GM19395 (cell line): ENCODE data around the gene ST3GAL3.

Experiments
- ATAC-seq: cut with Tn5 transposase; IDR thresholded peaks from one replicate; pipeline ENCODE4 v1.9.1; 2021; ENCODE audit warnings: mild to moderate bottlenecking, moderate library complexity; ENCODE audit not compliant: unreplicated experiment

ST3GAL3 gene

GRCh38 chr1:43707190-43708001 lies at the start of gene ST3GAL3:
Gene ST3GAL3 (plus strand): TSS chr1:43707536. CDS start chr1:43736263, 28,727 bp downstream.
- ATAC-seq: peak; percentile 88

- ATAC-seq: no peak
Measured at GRCh38 chr1:43659212-43660166, 47.8 kb upstream of the ST3GAL3 start.

DNA sequence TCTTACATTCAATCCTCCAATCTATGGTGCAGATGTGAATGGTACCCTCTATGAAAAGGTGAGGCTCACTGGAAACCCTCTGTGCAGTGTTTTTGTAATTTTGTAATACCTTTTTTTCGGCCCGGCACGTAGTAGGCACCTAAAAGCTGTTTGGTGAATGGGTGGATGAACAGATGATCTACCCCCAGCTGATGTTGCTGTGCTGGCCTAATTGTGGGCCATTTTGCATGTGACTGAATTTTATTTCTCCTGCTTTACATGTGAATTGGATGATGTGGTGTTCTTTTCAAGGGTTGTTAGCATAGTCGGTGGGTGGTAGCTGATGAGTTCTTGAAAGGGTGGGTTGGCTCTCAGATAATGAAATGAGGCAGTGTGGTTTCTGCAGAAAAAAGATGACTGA lies 47.0 kb upstream of the ST3GAL3 start:
- ATAC-seq: no peak

DNA sequence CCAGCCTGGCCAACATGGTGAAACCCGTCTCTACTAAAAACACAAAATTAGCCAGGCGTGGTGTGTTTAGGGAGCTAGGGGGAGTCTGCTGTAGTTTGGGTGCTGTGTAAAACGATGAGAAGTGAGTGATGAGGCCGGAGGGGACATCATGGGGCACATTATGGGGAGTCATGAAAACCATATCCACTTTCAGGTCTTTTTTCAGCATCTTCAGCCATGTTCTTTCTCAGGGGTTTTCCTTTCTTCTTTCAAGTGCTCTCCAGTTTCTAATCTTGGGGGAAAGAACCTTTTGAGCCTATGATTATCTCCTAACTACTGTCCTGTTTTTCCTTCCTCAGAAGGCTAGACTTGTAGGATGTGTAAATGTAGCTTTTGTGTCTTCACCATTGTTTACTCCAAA lies 43.0 kb upstream of the ST3GAL3 start:
- ATAC-seq: no peak

DNA sequence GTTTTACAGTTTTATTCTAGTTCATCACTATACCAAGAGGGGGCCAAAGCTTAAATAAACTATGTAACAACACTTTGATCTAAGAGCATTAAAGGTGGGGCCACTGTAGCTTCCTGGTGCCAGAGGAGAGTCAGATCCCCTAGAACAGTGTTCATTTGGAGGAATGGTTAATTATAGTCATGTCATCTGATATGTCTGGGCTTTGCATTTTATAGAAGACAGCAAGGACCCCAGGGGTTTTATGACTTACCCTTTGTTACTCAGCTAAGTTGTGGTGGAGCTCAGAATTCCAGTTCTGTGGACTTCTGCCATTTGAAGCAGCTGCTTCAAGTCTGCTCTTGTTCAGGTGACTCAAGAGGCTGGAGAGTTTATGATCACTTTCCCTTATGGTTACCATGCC lies 40.7 kb upstream of the ST3GAL3 start:
- no peak for ATAC-seq

DNA sequence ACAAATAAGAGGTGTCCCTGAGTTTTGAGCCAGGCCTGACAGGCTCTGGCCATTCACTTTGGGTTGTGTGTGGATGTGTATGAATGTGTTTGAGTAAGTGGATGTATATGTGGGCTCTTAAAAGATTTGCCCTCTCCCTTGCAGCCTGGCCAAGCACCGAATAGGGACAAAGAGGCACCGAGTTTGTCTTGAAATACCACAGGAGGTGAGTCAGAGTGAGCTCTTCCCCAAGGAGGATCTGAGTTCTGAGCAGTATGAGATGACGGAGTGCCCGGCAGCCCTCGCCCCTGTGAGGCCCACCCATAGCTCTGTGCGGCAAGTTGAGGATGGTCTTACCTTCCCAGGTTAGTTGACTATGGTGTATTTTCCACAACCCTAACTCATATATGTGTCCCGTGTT lies 38.4 kb upstream of the ST3GAL3 start:
- no peak for ATAC-seq

- no peak for ATAC-seq
Measured at GRCh38 chr1:43669878-43670277, 37.5 kb upstream of the ST3GAL3 start.

DNA sequence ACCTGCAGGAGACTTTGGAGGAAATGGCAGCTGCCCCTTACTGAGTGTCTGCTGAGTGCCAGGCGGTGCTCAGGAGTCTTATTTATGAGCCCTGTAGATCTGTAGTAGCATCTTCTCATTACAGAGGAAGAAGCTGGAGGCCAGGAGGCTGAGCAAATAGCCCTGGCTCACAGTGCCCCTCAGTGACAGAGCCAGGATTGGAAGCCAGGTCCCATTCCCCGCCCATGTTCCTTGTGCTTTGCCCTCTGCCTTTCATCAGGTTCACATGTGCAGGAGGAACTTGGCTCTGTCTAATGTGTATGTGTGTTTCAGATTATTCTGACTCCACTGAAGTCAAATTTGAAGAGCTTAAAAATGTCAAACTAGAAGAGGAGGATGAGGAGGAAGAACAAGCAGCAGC lies 36.1 kb upstream of the ST3GAL3 start:
- ATAC-seq: no peak

DNA sequence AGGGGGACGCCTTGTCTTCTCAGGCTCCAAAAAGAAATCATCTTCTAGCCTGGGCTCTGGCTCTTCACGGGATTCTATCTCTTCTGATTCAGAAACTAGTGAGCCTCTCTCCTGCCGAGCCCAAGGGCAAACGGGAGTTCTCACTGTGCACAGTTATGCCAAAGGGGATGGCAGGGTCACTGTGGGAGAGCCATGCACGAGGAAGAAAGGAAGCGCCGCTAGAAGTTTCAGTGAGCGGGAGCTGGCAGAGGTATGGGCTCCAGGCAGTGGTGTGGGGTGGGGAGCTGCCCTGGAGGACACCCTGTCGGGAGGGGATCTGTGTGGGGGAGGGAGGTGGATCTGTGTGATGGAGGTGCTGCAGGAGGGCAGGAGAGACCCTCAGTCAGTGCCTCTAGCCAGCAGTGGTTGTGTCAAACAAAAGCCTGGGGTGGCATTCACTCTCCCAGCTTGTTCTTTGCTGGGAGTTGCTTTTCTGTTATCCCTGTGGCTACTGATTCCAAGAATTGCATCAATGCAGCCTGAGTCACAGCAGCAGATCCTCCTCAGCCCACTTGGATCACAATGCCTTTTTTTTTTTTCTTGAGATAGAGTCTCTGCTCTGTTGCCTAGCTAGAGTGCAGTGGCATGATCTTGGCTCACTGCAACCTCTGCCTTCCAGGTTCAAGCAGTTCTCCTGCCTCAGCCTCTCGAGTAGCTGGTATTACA lies 35.6 kb upstream of the ST3GAL3 start:
- no peak for ATAC-seq

DNA sequence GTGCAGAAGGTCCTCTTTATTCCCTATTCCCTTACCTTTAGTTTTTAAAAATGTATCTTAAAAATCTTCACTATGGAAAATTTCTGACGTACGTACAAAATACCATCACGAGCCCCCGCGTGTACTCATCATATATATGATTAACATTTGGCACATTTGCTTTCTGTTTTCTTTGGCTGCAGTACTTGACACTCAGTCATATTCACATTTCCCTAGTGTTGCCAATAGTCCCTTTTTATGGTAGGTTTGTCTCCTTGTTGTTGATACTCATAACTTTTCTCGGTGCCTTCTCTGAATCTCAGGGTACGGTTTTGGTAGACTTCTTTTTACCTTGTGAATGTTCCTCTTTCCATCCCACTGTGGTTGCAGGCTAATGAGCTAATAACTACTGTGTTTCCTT lies 34.1 kb upstream of the ST3GAL3 start:
- no peak for ATAC-seq

DNA sequence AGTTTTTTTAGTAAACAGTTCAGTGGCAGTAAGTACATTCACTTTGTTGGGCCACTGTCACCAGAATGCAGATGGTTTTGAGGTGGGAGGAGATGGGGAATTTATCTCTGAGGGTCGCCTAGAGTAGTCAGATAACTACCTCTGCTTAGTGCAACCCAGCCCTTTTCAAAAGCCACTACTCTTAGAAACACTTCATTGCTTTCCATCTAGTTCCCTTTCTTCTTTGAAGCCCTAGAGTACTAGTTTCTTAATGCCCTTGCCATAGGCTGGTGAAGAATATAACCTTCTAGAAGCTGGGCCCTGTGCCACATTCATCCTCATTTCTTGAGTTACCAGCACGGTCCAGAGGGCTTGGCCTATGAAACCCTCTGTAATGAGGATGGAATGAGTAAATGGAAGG lies 28.4 kb upstream of the ST3GAL3 start:
- no peak for ATAC-seq

DNA sequence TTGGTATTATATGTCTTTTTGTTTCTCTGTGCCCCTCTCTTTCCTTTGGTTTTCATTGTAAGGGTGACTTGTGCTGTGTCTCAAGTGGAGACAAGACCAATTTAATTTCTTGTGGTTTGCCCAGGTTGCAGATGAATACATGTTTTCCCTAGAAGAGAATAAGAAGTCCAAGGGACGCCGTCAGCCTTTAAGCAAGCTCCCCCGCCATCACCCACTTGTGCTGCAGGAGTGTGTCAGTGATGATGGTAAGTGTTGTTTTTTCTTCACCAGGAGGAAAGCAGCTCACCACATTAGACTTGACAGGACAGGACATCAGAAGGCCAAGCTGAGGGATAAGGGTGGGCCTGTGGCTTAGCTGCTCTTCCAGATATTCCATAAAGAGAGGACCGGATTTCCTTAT lies 23.8 kb upstream of the ST3GAL3 start:
- no peak for ATAC-seq

GRCh38 chr1:43686801-43687200 lies 20.5 kb upstream of the ST3GAL3 start:
- ATAC-seq: no peak

DNA sequence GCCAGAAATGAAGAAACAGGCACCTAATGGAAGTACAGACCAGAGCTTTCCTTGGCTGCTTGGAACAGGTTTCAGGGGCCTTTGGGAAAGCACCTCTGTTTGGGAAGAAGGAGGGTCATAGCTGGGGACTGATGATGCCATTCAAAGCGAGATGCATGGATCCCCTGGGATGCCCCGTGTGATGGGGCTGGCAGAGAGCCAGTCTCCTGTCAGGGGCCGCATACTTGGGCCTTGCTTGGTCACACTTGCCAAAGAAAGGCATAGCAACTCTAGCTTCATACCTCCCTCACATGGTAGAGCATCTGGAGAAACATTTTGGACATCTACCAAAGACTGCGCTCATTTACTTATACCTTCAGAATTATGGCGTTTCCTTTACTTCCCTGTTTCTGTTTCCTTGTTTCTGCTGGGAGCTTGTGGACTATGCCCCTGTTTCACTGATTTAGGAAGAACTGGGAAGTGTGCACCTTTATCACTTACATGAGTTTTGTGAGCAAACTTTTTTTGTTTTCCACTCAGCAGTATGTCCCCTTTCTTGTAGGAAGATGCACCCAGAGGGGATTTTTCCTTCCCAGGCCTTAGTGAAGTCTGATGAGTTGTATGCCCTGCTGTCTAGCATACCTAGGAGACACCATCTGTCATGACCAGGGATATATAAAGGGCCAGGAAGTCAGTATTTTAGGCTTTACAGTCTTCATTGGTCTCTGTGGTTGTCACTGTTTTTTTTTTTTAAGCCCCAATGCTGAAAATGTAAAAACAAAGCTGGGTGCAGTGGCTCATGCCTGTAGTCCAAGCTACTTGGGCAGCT lies 19.8 kb upstream of the ST3GAL3 start:
- ATAC-seq: no peak

DNA sequence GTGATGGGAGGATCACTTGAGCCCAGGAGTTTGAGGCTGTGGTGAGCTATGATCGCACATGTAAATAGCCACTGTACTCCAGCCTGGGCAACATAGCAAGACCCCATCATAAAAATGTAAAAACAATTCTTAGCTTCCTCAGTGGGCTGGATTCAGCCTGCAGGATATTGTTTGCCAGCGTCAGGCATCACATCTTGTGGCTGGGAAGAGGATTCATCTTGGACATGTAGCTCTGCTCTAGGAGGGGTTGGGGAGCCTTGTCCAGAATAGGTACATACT lies 19.3 kb upstream of the ST3GAL3 start:
- ATAC-seq: no peak

- ATAC-seq: no peak
Measured at GRCh38 chr1:43688594-43689000, 18.7 kb upstream of the ST3GAL3 start.

- ATAC-seq: no peak
Measured at GRCh38 chr1:43689289-43689688, 18.0 kb upstream of the ST3GAL3 start.

DNA sequence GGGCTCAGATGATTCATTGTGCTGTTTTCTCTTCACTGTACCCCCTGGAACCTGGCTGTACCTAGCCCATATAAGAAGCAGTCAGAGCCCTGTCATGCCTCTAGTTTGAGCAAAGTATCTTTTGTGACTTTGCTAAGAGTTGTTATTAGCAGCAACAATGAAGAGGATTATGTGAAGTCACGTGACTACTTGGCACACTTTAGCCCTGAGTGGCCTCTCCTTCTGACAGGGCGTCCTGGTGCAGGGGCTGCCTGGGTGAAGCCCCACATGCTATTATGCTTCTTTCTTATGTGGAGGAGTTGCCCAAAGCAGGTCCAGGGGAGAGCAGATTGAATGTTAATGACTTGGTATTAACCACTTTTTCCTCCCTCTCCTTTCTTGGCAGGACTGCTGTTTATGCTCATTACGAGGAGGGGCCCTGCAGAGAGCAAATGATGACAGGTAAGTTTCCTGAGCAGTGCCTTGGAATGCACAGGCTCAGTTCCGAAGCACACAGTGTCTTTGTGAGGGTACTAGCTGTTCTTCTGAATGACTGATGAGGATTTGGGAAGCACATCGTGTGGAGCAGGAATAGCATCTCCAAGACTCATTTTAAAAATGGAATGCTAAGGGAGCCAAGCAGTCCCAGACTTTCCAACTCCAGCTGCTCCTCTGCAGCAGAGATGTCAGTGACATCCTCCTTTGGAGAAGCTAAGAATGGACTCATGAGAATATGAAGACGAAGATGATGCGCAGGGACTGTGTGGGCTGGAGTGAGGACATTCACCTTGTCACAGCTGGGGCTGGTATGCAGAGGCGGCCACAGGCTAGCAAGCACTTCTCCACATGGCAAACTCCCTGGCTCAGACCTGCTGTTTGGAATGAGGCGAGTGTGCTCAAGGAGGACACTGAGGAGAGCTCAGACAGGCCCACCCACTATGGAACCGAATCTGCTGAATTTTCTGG lies 15.2 kb upstream of the ST3GAL3 start:
- ATAC-seq: no peak

DNA sequence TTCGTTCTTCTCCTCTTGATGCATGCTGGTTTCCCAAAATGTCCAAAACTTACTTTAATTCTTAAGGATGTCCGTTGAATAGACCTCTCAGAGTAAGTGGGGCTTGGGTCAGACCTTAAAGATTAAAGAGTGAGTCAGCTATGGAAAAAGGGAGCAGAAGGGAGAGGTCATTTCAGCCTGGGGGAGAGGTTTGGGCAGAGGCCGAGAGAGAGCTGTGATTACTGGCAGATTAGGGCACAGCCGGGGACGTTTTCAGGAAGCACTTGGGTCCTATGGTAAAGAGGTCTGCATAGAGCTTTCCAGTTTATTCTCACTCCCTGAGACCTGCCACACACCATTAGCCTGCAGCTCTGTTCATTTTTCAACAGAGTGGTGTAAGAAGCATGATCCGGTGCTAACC lies 14.0 kb upstream of the ST3GAL3 start:
- ATAC-seq: no peak

- no peak for ATAC-seq
Measured at GRCh38 chr1:43699281-43699680, 8.1 kb upstream of the ST3GAL3 start.
